A673 (cell line): ENCODE measurements around the gene TNS1. TPM values are rescaled to one million over a fixed set of nuclear protein-coding genes. Genes with fewer than 3 reads are reported as not detected.

Experiments used
- BruUV-seq: library from RNA; stranded (reverse); fragments of 400-500 nt; replicated peaks from 2 replicates; lab custom pipeline; 2021; lab: Mats Ljungman, UMichigan
- CTCF ChIA-PET: fragments of 300-600 bp; sonication (Branson Sonifier 250); formaldehyde crosslinking; loops from one replicate; lab custom pipeline; 2022; ENCODE audit warnings: antibody characterized with exemption; lab: Charles Lee
- POLR2A ChIA-PET: fragments of 300-600 bp; sonication (Branson Sonifier 250); formaldehyde crosslinking; loops from one replicate; lab custom pipeline; 2022; ENCODE audit warnings: antibody characterized with exemption; ENCODE audit not compliant: low non-redundant PET; lab: Charles Lee
- DNase-seq: peaks from one replicate; pipeline ENCODE4 v3.0.0-alpha.2; 2015; ENCODE audit warnings: low spot score
- H3K27ac ChIP-seq: fragments of 200-600 bp; sonication (generic); 2 replicates; pipeline ENCODE4 v1.5.1; 2016; ENCODE audit warnings: mixed run types, low read depth, mild to moderate bottlenecking, mixed read lengths, antibody characterized with exemption, low read length; ENCODE audit not compliant: poor library complexity, severe bottlenecking
- H3K27me3 ChIP-seq: fragments of 200-600 bp; sonication (generic); replicated peaks from 2 replicates; pipeline ENCODE4 v1.6.1; 2017; ENCODE audit warnings: mixed run types, low read depth, mild to moderate bottlenecking, mixed read lengths, antibody characterized with exemption, low read length; ENCODE audit not compliant: insufficient read depth, poor library complexity
- H3K36me3 ChIP-seq: fragments of 200-600 bp; sonication (generic); 2 replicates; pipeline ENCODE4 v1.6.1; 2016; ENCODE audit warnings: mixed run types, mild to moderate bottlenecking, mixed read lengths, antibody characterized with exemption, low read length; ENCODE audit not compliant: insufficient read depth, poor library complexity, severe bottlenecking
- H3K4me1 ChIP-seq: fragments of 200-600 bp; sonication (generic); 2 replicates; pipeline ENCODE4 v1.6.1; 2017; ENCODE audit warnings: mixed run types, mild to moderate bottlenecking, mixed read lengths, antibody characterized with exemption, low read length; ENCODE audit not compliant: insufficient read depth, poor library complexity, severe bottlenecking
- H3K4me3 ChIP-seq: fragments of 200-600 bp; sonication (generic); 2 replicates; pipeline ENCODE4 v1.5.1; 2016; ENCODE audit warnings: low read depth, mixed run types, mild to moderate bottlenecking, mixed read lengths, low read length; ENCODE audit not compliant: poor library complexity, severe bottlenecking
- H3K9me3 ChIP-seq: fragments of 200-600 bp; sonication (generic); 2 replicates; pipeline ENCODE4 v1.6.1; 2016; ENCODE audit warnings: mixed run types, low read depth, mild to moderate bottlenecking, mixed read lengths, antibody characterized with exemption, low read length; ENCODE audit not compliant: poor library complexity, severe bottlenecking
- EZH2 ChIP-seq: fragments of 200-600 bp; sonication (generic); IDR thresholded peaks from 2 replicates; pipeline ENCODE4 v1.6.1; 2017; ENCODE audit warnings: borderline replicate concordance, low read depth, mild to moderate bottlenecking, mixed read lengths, antibody characterized with exemption, low read length; ENCODE audit not compliant: poor library complexity, severe bottlenecking
- intact Hi-C: fragments of 100-400 bp; cut with micrococcal nuclease; formaldehyde crosslinking; loops from one replicate; pipeline ENCODE4 v1.10.0; 2022; ENCODE audit not compliant: unreplicated experiment
- total RNA-seq: library from RNA; stranded (reverse); gene quantifications from 2 replicates; pipeline ENCODE4 v1.2.3, GENCODE V29; 2021
- TF ChIP-seq, protein P1 (sequence below): fragments of 300-800, 200-600 bp; sonication (generic); conservative IDR thresholded peaks from 2 replicates; pipeline ENCODE4 v1.5.1; 2017; ENCODE audit warnings: low read depth, mild to moderate bottlenecking, antibody characterized with exemption, low read length, moderate library complexity, mixed read lengths

The TNS1 gene
- total RNA-seq, 1 experiment from 2014 or later: 99.6 TPM

- no peak for DNase-seq
- TF ChIP-seq EZH2: no peak
- TF ChIP-seq, protein P1, sequence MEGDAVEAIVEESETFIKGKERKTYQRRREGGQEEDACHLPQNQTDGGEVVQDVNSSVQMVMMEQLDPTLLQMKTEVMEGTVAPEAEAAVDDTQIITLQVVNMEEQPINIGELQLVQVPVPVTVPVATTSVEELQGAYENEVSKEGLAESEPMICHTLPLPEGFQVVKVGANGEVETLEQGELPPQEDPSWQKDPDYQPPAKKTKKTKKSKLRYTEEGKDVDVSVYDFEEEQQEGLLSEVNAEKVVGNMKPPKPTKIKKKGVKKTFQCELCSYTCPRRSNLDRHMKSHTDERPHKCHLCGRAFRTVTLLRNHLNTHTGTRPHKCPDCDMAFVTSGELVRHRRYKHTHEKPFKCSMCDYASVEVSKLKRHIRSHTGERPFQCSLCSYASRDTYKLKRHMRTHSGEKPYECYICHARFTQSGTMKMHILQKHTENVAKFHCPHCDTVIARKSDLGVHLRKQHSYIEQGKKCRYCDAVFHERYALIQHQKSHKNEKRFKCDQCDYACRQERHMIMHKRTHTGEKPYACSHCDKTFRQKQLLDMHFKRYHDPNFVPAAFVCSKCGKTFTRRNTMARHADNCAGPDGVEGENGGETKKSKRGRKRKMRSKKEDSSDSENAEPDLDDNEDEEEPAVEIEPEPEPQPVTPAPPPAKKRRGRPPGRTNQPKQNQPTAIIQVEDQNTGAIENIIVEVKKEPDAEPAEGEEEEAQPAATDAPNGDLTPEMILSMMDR: no peak
- Histone ChIP-seq H3K36me3 (peaks cover 13% of the 10 kb centered on the region), H3K9me3 (no peaks in the 10 kb centered on the region), H3K27ac (no peak overlapping the region), H3K4me3 (no peak overlapping the region), H3K27me3 (no peaks in the 10 kb centered on the region), H3K4me1 (no peaks in the 10 kb centered on the region)
- no TSS peak for BruUV-seq
- CTCF ChIA-PET: no interaction called here
- POLR2A ChIA-PET: no interaction called here
- intact Hi-C loops: no loop called here
Observed at GRCh38 chr2:217873371-217873770, 129.4 kb downstream of the TNS1 start.

- H3K9me3 ChIP-seq: no peaks in the 10 kb centered on the region
- no TSS peak for BruUV-seq
- H3K4me3 ChIP-seq: no peak overlapping the region
- intact Hi-C loops: no loop called here
- H3K27ac ChIP-seq: no peak overlapping the region
- no peaks in the 10 kb centered on the region for H3K4me1 ChIP-seq
- no peak for DNase-seq
- H3K36me3 ChIP-seq: peaks cover 17% of the 10 kb centered on the region
- ChIA-PET CTCF (no interaction called here), POLR2A (no interaction called here)
- H3K27me3 ChIP-seq: no peaks in the 10 kb centered on the region
- TF ChIP-seq, protein P1: no peak
- no peak for TF ChIP-seq EZH2
Observed at GRCh38 chr2:217872319-217872718, 130.5 kb downstream of the TNS1 start.

DNA sequence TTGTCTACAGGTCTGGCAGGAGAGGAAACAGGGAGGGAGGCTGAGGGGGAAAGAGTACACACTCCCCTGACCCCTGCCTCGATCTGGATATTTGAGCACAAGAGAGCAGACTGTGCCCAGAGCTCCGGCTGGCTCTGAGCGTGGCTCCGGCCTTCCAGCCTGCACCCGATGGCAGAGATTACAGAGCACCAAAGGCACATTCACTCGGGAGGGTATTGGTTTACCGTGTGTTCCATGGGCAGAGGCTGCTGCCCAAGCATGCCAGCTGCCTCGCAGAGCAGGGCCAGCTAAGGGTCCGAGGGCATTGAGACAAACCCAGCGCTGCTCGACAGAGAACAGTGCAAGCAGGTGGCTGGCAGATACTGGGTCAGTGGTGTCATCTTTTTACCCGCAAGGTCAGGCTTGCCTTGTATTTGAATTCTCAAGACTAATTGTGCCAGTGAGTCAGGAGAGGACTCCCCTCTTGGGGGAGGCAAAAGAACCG, 132.2 kb downstream of the TNS1 start:
- CTCF ChIA-PET: no interaction called here
- POLR2A ChIA-PET: no interaction called here
- Histone ChIP-seq H3K4me1 (no peaks in the 10 kb centered on the region), H3K9me3 (no peaks in the 10 kb centered on the region), H3K27ac (no peak overlapping the region), H3K4me3 (no peak overlapping the region), H3K36me3 (peaks cover 24% of the 10 kb centered on the region), H3K27me3 (no peaks in the 10 kb centered on the region)
- no peak for TF ChIP-seq EZH2
- no TSS peak for BruUV-seq
- no peak for DNase-seq
- intact Hi-C loops: no loop called here

DNA sequence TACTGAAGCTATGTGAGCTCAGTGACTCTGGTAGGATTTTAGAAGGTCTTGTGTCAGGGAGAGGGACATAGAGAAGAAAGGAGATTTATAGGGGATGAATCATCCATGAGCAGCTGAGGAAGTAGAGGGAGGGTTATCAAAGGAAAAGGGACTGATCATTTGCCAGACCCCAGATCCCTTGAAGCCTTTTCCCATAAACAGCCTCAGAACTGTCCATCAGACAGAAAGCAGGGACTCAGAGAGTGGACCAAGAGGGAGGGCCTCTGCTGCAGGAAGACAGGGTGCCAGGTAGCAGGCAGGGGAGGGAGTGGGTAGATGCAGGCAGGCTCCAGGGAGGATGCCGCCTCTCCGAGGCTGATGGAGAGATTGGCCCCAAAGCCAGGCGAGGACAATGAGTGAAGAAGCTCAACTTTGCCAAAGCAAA, 133.9 kb downstream of the TNS1 start:
- no peak for DNase-seq
- H3K36me3 ChIP-seq: peaks cover 24% of the 10 kb centered on the region
- ChIA-PET POLR2A (no interaction called here), CTCF (no interaction called here)
- H3K4me3 ChIP-seq: no peak overlapping the region
- no TSS peak for BruUV-seq
- no peaks in the 10 kb centered on the region for H3K4me1 ChIP-seq
- H3K27me3 ChIP-seq: no peaks in the 10 kb centered on the region
- intact Hi-C loops: no loop called here
- no peak overlapping the region for H3K27ac ChIP-seq
- H3K9me3 ChIP-seq: no peaks in the 10 kb centered on the region
- TF ChIP-seq, protein P1: no peak
- no peak for TF ChIP-seq EZH2
